GM19452 (cell line): Measurements from ENCODE around the gene NUP188.
A peak's percentile ranks its signal among the peaks of the same experiment; 100 is the strongest.

Experiments
- ATAC-seq: cut with Tn5 transposase; IDR thresholded peaks from one replicate; pipeline ENCODE4 v1.9.1; 2021; ENCODE audit not compliant: unreplicated experiment

NUP188 gene

DNA sequence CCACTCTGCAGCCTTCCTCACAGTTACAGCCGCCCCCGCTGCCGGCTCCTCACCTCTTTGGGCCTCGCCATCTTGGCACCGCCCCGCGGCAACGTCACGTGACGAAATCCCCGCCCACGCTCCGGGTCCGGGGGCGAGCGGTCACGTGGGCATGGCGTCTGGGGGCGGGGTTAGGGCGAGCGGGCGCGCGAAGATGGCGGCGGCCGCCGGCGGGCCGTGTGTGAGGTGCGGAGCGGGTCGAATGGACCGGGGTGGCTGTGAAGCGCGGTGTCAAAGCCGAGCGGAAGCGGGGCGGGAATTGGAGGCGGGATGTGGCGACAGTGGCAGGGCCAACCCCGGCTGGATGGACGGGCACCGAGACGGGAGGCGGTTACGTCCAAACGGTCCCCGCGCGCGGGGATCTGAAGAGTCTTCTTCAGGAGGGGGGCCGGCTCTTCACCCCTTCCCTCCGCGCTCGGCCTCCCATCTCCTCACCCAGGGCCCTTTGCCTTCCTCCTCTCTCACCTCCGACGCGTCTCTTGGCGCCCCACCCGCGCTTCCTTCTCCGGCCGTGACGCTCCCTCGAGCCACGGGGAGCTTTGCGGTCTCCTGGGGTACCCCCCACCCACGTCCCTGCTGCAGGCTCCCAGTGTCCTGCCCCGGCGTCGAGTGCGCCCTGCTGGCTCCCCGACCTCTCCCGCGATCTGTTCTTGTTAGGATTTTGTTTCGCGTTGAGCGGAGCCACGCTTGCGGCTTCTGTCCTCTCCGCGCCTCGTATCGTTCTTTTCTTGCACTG lies at the start of gene NUP188, which contains the start of gene DOLK:
NUP188 (plus strand) TSS at position 173 of the 775 bp plus-strand sequence; CDS start at position 194, 21 bp downstream.
DOLK (minus strand) TSS at position 77 of the 775 bp plus-strand sequence. CDS start 300 bp downstream, outside the sequence.
- peak; percentile 75 for ATAC-seq

DNA sequence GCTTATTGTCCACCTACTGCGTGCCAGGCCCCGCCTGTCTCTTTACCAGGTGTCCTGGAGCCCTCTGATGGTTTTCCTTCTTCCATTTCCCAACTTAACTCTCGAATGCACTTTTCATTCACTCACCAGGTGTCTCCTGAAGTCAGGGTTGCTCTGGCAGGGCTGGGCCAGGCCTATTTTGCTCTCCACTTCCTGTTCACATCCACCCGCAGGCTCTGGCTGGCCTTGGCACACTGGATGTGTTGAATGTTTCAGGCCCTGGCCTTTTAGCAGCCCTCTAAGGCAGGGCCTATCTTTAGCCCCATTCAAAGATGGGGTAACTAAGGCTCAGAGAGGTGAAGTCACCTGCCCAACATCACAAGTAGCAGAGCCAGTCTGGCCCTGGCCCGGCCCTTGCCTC lies 49.1 kb upstream of the NUP188 start:
- no peak for ATAC-seq

- ATAC-seq = no peak
Measured at GRCh38 chr9:128898845-128899565, 48.5 kb upstream of the NUP188 start.

DNA sequence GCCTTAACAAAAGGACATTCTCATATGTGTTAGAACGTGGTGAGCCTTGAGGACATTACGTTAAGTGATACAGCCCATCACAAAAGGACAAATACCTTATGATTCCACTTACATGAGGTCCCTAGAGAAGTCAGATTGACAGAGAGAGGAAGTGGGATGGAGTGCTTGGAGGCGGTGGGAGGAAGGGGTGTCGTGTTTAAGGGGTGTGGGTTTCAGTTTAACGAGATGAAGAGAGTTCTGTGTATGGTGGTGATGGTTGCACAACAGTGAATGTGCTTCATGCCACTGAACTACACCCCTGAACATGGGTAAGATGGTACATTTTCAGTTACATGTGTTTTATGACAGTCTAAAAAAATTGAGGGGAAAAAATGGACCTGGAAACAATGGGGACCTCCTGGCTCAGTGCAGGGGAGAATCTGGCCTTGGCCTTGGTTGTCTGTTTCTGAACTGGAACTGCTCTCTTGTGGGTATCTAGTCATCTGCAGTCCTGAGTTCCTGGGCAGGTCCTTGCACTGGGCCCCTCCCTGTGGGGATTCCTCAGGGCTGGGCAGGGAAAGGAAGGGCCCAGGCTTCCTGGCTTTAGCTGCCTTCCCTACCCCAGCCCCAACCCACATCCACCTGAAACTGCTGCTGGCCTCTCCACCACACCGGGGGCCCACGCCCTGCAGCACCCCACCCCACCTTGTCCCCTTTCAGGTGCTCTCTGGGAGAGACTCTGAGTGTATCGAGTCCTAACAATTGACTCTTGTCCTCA lies 47.8 kb upstream of the NUP188 start:
- no peak for ATAC-seq

DNA sequence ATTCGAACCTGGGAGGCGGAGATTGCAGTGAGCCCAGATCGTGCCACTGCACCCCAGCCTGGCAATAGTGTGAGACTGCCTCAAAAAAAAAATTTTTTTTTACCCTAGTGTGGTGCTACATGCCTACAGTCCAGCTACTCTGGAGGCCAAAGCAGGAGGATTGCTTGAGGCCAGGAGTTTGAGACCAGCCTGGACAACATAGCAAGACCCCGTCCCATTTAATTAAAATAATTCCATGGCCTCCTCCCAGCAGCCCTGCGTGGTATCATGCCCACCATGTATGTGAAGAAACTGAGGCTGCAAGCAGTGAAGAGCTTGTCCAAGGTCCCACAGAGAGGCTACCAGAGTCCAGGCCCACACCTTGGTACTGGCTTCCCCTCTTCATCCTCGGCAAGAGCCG lies 46.1 kb upstream of the NUP188 start:
- no peak for ATAC-seq

- ATAC-seq = no peak
Measured at GRCh38 chr9:128901822-128902221, 45.7 kb upstream of the NUP188 start.

GRCh38 chr9:128902351-128903078 lies 45.0 kb upstream of the NUP188 start:
- peak; percentile 88 for ATAC-seq

DNA sequence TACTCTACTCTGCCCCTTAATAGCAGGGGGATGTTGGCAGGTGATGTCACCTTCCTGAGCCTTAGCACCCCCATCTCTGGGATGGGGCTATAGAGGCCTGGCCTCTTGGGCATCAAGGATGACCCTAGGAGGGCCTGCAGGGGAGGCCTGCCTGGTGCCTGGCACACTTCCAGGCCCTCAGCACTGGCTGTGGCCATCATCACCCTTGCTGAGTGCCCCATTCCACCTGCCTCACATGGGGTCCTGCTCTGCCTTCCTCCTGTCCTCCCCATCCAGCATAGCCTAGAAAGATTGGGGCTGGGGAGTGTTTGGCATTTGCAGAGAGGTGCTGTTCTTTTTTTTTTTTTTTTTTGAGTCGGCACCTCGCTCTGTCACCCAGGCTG lies 44.4 kb upstream of the NUP188 start:
- ATAC-seq = no peak

- no peak for ATAC-seq
Measured at GRCh38 chr9:128903871-128904620, 43.5 kb upstream of the NUP188 start.

- ATAC-seq = no peak
Measured at GRCh38 chr9:128905964-128906363, 41.5 kb upstream of the NUP188 start.

DNA sequence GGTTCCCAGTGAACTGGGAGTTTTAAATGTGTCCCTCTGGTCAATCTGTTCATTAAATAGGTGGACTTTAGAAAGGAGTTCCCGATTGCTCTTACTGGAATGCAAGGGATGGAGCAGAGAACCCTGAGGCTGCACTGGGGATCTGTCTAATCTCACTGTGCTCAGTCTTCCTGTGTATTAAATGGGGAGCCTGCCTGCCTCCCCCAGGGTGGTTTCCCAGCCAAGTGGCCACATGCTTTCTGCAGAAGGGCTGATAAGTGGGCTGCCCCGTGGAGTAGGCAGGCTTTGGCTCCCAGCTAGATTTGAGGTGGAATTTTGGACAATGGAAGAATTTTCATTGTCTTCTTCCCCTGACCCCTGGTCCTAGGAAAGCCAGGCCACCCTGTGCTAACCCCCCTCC lies 40.8 kb upstream of the NUP188 start:
- no peak for ATAC-seq

DNA sequence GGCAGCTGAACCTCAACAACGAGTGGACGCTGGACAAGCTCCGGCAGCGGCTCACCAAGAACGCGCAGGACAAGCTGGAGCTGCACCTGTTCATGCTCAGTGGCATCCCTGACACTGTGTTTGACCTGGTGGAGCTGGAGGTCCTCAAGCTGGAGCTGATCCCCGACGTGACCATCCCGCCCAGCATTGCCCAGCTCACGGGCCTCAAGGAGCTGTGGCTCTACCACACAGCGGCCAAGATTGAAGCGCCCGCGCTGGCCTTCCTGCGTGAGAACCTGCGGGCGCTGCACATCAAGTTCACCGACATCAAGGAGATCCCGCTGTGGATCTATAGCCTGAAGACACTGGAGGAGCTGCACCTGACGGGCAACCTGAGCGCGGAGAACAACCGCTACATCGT lies 39.1 kb upstream of the NUP188 start:
- no peak for ATAC-seq

DNA sequence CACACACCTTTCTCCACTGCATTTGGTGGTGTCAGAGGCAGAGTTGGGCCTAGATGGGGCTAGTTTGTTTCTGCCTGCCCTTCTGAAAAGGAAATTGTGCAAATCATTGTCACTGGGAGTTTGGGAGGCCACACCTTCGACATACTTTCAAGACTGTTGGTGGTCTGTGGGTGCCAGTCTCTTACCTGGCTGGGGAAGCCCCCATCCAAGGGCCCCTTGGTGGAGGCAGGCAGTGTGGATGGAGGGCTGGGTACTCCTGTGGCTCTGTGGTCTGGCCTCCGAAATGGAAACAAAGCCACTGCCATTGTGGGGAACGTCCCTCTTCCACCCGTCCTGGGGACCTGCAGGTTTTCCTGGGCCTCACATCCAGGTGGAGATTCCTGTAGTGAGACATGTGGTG lies 37.6 kb upstream of the NUP188 start:
- no peak for ATAC-seq

- no peak for ATAC-seq
Measured at GRCh38 chr9:128910906-128911305, 36.6 kb upstream of the NUP188 start.

- no peak for ATAC-seq
Measured at GRCh38 chr9:128911529-128912035, 35.9 kb upstream of the NUP188 start.

DNA sequence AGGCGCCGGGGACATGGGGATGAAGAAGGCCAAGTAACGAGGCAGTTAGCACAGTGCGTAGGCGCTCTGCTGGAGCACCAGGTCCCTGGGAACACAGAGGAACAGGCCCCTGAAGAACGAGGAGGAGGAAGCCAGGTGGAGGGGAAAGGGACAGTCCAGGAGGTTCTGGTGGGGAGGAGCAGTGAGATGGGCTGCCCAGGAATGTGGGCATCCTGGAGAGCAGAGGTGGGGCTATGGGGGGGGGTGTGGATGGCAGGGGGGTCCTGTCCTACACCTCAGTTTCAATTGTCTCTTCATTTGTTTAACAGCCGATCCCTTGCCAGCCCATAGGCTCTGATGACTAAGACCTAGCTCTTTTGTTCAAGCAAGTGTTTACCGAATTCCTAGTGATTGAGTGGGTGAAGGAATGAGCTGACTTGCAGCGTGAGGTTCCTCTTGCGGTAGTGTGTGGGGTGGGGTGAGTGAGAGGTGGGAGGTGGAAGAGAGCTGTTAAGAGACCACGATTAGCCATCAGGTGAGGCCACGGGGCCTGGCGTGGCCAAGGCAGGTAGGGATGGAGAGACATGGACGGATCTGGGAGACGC lies 35.1 kb upstream of the NUP188 start:
- ATAC-seq = no peak

GRCh38 chr9:128913048-128913900 lies 34.2 kb upstream of the NUP188 start:
- ATAC-seq = no peak

DNA sequence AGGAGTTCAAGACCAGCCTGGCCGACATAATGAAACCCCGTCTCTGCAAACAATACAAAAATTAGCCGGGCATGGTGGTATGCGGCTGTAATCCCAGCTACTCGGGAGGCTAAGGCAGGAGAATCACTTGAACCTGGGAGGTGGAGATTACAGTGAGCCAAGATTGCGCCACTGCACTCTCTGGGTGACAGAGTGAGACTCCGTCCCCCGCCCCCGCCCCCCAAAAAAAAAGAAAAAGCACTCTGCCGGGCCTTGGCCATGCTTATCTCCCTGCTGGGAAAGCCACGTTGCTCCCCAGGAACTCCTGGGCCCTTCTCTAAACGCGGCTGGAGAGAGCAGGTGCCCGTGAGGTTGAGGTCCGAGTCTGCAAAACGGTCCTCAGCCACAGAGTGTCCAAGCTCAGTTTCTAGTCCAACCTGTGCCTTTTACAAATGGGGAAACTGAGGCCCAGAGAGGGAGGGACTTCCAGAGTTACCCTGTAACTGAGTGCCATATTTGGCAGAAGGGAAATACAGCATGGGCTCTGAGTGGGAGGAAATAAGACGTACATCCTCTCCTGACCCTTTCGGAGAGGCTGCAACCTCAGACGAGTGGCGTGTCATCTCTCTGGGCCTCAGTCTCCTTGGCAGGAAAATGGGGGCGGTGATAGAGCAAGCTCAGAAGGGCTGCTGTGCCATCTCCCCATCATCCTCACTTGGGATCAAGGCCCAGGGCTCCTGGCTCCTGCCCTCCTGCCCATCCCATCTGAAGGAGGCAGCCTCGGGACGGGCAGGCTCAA lies 33.3 kb upstream of the NUP188 start:
- ATAC-seq = no peak
